Measurements from ENCODE around the gene ITGA11. TPM values are rescaled to one million over a fixed set of nuclear protein-coding genes. Genes with fewer than 3 reads are reported as not detected.

Gene ITGA11
- total and polyA plus RNA-seq, 2 of the 4 experiments (the other 2 are of a cell fraction) = 4.1 to 6.6 TPM

DNA sequence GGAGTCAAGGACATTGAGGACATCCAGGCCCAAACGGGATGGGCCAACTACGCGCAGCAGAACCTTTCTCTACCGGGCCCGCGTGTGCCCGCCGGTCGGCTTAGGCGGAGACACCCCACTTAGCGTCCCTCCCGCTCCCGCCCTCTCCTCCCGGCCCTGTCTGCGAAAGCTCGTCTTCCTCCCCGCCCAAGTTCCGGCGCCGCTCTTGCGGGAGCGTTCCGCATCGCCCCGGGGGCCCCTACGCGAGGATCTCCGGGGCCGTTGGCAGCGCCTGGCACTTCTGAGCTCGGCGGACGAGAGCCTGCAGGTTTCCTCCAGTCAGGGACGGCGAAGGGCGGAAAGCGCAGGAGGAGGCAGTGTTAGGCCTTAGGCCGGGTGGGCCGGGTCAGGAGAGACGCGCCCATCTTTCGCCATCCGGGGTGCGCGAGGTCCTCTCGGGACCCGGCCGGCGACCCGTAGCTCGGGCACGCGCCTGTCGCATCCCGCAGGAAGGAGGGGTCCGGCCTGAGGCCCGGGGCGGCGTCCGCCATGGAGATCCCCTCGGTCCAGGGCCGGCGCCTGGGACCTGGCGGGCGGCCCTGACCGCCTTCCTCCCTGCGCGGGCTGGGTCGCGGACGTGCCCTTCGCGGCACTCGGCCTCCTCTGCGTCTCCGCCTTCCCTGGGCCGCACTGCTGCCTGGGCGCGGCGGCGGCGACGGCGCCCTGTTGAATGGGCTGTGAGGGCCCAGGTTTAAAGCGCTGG is 154.2 kb downstream of the ITGA11 start, which contains the start of gene FEM1B (continued):
- TF ChIP-seq NFE2L2 (IDR thresholded peaks at IDR 0.05; ENCODE audit: low read depth, low read length) (no peak), POLR2A (IDR thresholded peaks at IDR 0.05; ENCODE audit: low read depth, low read length) (peak; percentile 90), CHD1 (IDR thresholded peaks at IDR 0.05; ENCODE audit: low read depth, low read length) (peak; percentile 79; the same call in 1 of the 2 replicates)

DNA sequence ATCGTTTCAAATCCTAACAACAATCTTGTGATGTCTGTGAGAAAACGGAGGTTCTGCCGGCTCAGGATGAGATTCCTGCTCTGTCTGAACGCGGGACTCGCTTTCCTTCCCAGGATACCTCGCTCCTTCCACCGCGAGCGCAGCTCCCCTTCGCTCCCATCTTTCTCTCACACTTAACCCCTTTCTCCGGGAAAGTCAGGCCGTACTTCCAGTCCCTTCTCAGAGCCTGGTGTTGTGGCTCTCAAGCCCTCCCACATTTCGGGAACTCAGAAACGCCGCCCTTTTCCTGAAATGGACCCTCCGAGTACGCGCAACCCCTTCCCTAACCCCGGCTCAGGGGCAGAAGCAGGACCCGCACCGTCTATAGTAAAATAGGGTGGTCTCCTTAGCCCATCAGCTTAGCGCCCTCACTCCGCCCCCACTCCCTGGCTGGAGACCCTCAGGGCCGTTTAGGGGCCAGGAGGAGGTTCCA is 154.8 kb downstream of the ITGA11 start:
- Histone ChIP-seq H4K5ac (ENCODE audit: low read depth, low read length) (peak overlapping the region; percentile 92), H4K91ac (ENCODE audit: insufficient read depth, low read depth, low read length) (peak overlapping the region; percentile 96), H3K36me3 (ENCODE audit: control insufficient read depth, insufficient read depth, low read length) (peaks cover 2% of the 10 kb centered on the region; the same call in 1 of the 2 replicates), H4K8ac (ENCODE audit: low read depth in 2 of 2, low read length in 2 of 2) (peak overlapping the region; percentile 97 to 99), H2BK15ac (ENCODE audit: low read depth, low read length) (peak overlapping the region; percentile 94), H2BK120ac (ENCODE audit: low read depth, low read length) (peak overlapping the region; percentile 93), H2AK9ac (replicated peaks; ENCODE audit: low read depth, low read length, poor library complexity) (peak overlapping the region; percentile 88), H3K9me1 (ENCODE audit: insufficient read depth, low read length) (peaks cover 19% of the 10 kb centered on the region), H3K79me1 (ENCODE audit: low read depth in 1 of 2, low read length in 2 of 2) (peaks cover 17 to 60% of the 10 kb centered on the region in 2 experiments), H3K18ac (ENCODE audit: low read depth, low read length) (peak overlapping the region; percentile 68), H3K4me3 (ENCODE audit: insufficient read depth, low read depth, low read length) (peak overlapping the region; percentile 86), H2AK5ac (ENCODE audit: low read depth, low read length) (peak overlapping the region; percentile 37; the same call in 1 of the 2 replicates), H3K23ac (ENCODE audit: low read depth, low read length) (peak overlapping the region; percentile 98), H3K27me3 (ENCODE audit: control insufficient read depth, insufficient read depth, low read length) (no peaks in the 10 kb centered on the region), H3K4me1 (ENCODE audit: control insufficient read depth, insufficient read depth, low read length) (peaks cover 35% of the 10 kb centered on the region), H3K9me3 (ENCODE audit: control insufficient read depth, insufficient read depth, low read length) (no peaks in the 10 kb centered on the region), H3K14ac (replicated peaks; ENCODE audit: low read depth, low read length) (peak overlapping the region; percentile 93), H3K27ac (ENCODE audit: insufficient read depth, low read length) (peak overlapping the region; percentile 98), H2BK20ac (ENCODE audit: low read depth, low read length) (peak overlapping the region; percentile 85), H4K20me1 (ENCODE audit: insufficient read depth, low read length) (peaks cover 43% of the 10 kb centered on the region), H2BK5ac (ENCODE audit: low read depth, low read length, poor library complexity, severe bottlenecking) (peak overlapping the region; percentile 91), H3K4me2 (ENCODE audit: low read depth, low read length) (peak overlapping the region; percentile 88), H3K4ac (ENCODE audit: low read depth, low read length) (peak overlapping the region; percentile 96), H3K56ac (ENCODE audit: extremely low read depth, insufficient read depth, low read length) (peak overlapping the region; percentile 97), H2AFZ (replicated peaks; ENCODE audit: low read length, poor library complexity) (peak overlapping the region; percentile 99), H3K9ac (ENCODE audit: low read depth, low read length) (peak overlapping the region; percentile 87)
- in situ Hi-C loops (cut with MboI; ENCODE audit: low sequenced_read_pairs) = no loop called here
- dilution Hi-C loops (cut with HindIII; ENCODE audit: low sequenced_read_pairs, unreplicated experiment) = no loop called here
- peak; percentile 5 for ATAC-seq (ENCODE audit: low read depth)
- POLR2A ChIA-PET (ENCODE audit: unreplicated experiment) = interaction anchor here (0.6 to 0.8 kb wide), 3 partner anchors 20 to 268 kb away, joined by 5 to 6 read pairs (median 5); no protein-coding TSS in a partner anchor
- DNase-seq = peak; percentile 48
- WGBS, 2 experiments (ENCODE audit: extremely low coverage in 2 of 2, insufficient read length in 1 of 2) = no CpG with 5 or more reads among the region's 25 CpGs
- CTCF ChIA-PET = interaction anchor here (0.5 to 1.0 kb wide), 2 partner anchors 24 to 318 kb away, joined by 3 to 4 read pairs; no protein-coding TSS in a partner anchor
- BruUV-seq (replicated peaks) = no TSS peak
- intact Hi-C loops (cut with micrococcal nuclease) = no loop called here
- TF ChIP-seq CEBPB (IDR thresholded peaks at IDR 0.05; ENCODE audit: low read depth, low read length) (no peak), RFX5 (IDR thresholded peaks at IDR 0.05; ENCODE audit: low read depth, low read length) (no peak), SMC3 (IDR thresholded peaks at IDR 0.05; ENCODE audit: low read depth, low read length) (no peak), FOS (IDR thresholded peaks at IDR 0.05; ENCODE audit: low read depth, low read length) (no peak), MAFK (IDR thresholded peaks at IDR 0.05; ENCODE audit: low read depth, low read length) (no peak), POLR2A (IDR thresholded peaks at IDR 0.05; ENCODE audit: low read depth, low read length) (no peak), MXI1 (IDR thresholded peaks at IDR 0.05; ENCODE audit: borderline replicate concordance, low read depth, low read length) (no peak), BHLHE40 (IDR thresholded peaks at IDR 0.05; ENCODE audit: low read depth, low read length) (no peak), RAD21 (IDR thresholded peaks at IDR 0.05; ENCODE audit: low read length) (no peak), RCOR1 (IDR thresholded peaks at IDR 0.05; ENCODE audit: insufficient replicate concordance, low read length) (no peak), NFE2L2 (IDR thresholded peaks at IDR 0.05; ENCODE audit: low read depth, low read length) (no peak)
- TF ChIP-seq, protein P1, sequence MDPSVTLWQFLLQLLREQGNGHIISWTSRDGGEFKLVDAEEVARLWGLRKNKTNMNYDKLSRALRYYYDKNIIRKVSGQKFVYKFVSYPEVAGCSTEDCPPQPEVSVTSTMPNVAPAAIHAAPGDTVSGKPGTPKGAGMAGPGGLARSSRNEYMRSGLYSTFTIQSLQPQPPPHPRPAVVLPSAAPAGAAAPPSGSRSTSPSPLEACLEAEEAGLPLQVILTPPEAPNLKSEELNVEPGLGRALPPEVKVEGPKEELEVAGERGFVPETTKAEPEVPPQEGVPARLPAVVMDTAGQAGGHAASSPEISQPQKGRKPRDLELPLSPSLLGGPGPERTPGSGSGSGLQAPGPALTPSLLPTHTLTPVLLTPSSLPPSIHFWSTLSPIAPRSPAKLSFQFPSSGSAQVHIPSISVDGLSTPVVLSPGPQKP (IDR thresholded peaks at IDR 0.05; ENCODE audit: borderline replicate concordance, low read depth, low read length) = no peak

Data from IMR-90 (cell line).